Gastroesophageal sphincter (tissue), 3 donors: ENCODE results near the gene CYLD.

Source experiments
- CTCF ChIP-seq, 4 experiments: fragments of 200-600 bp in 2 of 4; fragments of 450-650 bp in 2 of 4; sonication (generic) in 1 of 4; IDR thresholded peaks; one replicate each; pipeline ENCODE4 v1.5.1; 2017 to 2019; ENCODE audit warnings: antibody characterized with exemption in 4 of 4, mild to moderate bottlenecking in 2 of 4, moderate library complexity in 2 of 4
- POLR2AphosphoS5 ChIP-seq: sonication (generic); formaldehyde crosslinking; IDR thresholded peaks from one replicate; pipeline ENCODE4 v1.6.1; 2017; ENCODE audit warnings: antibody characterized with exemption

GRCh38 chr16:50739031-50739430 lies 2.9 kb upstream of the CYLD start:
- TF ChIP-seq POLR2AphosphoS5 = no peak
- TF ChIP-seq CTCF (IDR thresholded peaks at IDR 0.05) = no peak
